ENCODE measurements around the gene DENND4A.

DENND4A gene

DNA sequence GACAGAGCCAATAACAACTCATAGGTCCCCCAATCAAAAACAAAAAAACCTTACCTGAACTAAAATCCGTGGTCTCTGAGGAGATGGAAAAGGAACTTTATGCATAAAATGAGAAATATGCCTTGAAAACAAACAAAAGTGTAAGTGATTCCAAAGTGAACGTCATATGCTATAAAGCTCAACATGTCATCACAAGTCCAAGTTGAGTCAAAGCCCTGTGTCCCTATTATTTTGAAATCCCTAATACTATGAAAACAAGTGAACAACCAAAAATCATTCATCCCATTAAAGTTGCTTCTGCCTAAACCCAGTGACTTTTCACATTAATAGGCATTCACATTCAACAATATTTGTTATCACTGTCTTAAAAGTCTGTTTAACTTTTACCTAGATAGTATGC, 59.4 kb downstream of the DENND4A start (continued):
- TF ChIP-seq ZEB2 (tag by site-specific recombination; IDR thresholded peaks at IDR 0.05): peak; percentile 80
- TF ChIP-seq, protein P1, sequence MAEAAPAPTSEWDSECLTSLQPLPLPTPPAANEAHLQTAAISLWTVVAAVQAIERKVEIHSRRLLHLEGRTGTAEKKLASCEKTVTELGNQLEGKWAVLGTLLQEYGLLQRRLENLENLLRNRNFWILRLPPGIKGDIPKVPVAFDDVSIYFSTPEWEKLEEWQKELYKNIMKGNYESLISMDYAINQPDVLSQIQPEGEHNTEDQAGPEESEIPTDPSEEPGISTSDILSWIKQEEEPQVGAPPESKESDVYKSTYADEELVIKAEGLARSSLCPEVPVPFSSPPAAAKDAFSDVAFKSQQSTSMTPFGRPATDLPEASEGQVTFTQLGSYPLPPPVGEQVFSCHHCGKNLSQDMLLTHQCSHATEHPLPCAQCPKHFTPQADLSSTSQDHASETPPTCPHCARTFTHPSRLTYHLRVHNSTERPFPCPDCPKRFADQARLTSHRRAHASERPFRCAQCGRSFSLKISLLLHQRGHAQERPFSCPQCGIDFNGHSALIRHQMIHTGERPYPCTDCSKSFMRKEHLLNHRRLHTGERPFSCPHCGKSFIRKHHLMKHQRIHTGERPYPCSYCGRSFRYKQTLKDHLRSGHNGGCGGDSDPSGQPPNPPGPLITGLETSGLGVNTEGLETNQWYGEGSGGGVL (tag by site-specific recombination; IDR thresholded peaks at IDR 0.05): 0 out of 2 replicates have a peak, but pooled peaks have one; percentile 10
- TF ChIP-seq ZNF707 (tag by site-specific recombination; IDR thresholded peaks at IDR 0.05): no peak
- TF ChIP-seq, protein P2, sequence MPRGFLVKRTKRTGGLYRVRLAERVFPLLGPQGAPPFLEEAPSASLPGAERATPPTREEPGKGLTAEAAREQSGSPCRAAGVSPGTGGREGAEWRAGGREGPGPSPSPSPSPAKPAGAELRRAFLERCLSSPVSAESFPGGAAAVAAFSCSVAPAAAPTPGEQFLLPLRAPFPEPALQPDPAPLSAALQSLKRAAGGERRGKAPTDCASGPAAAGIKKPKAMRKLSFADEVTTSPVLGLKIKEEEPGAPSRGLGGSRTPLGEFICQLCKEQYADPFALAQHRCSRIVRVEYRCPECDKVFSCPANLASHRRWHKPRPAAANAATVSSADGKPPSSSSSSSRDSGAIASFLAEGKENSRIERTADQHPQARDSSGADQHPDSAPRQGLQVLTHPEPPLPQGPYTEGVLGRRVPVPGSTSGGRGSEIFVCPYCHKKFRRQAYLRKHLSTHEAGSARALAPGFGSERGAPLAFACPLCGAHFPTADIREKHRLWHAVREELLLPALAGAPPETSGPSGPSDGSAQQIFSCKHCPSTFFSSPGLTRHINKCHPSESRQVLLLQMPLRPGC (tag by site-specific recombination; IDR thresholded peaks at IDR 0.05): no peak
- TF ChIP-seq ZNF214 (tag by site-specific recombination; IDR thresholded peaks at IDR 0.05; ENCODE audit: borderline replicate concordance): no peak
- TF ChIP-seq ZNF416 (tag by site-specific recombination; IDR thresholded peaks at IDR 0.05): no peak
- no peak for TF ChIP-seq YY2 (tag by site-specific recombination; IDR thresholded peaks at IDR 0.05)
- TF ChIP-seq, protein P3, sequence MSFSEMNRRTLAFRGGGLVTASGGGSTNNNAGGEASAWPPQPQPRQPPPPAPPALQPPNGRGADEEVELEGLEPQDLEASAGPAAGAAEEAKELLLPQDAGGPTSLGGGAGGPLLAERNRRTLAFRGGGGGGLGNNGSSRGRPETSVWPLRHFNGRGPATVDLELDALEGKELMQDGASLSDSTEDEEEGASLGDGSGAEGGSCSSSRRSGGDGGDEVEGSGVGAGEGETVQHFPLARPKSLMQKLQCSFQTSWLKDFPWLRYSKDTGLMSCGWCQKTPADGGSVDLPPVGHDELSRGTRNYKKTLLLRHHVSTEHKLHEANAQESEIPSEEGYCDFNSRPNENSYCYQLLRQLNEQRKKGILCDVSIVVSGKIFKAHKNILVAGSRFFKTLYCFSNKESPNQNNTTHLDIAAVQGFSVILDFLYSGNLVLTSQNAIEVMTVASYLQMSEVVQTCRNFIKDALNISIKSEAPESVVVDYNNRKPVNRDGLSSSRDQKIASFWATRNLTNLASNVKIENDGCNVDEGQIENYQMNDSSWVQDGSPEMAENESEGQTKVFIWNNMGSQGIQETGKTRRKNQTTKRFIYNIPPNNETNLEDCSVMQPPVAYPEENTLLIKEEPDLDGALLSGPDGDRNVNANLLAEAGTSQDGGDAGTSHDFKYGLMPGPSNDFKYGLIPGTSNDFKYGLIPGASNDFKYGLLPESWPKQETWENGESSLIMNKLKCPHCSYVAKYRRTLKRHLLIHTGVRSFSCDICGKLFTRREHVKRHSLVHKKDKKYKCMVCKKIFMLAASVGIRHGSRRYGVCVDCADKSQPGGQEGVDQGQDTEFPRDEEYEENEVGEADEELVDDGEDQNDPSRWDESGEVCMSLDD (tag by site-specific recombination; IDR thresholded peaks at IDR 0.05): no peak
- TF ChIP-seq ZNF514 (tag by site-specific recombination; IDR thresholded peaks at IDR 0.05): no peak
- no peak for TF ChIP-seq ZNF341 (tag by site-specific recombination; IDR thresholded peaks at IDR 0.05; ENCODE audit: low read depth)
- TF ChIP-seq ZNF394 (tag by site-specific recombination; IDR thresholded peaks at IDR 0.05; ENCODE audit: borderline replicate concordance): no peak; the same call in 1 of the 2 replicates
- TF ChIP-seq ZNF621 (tag by site-specific recombination; IDR thresholded peaks at IDR 0.05): no peak
- peak; percentile 70 for TF ChIP-seq ZNF366 (tag by site-specific recombination; conservative IDR thresholded peaks at IDR 0.05)

DNA sequence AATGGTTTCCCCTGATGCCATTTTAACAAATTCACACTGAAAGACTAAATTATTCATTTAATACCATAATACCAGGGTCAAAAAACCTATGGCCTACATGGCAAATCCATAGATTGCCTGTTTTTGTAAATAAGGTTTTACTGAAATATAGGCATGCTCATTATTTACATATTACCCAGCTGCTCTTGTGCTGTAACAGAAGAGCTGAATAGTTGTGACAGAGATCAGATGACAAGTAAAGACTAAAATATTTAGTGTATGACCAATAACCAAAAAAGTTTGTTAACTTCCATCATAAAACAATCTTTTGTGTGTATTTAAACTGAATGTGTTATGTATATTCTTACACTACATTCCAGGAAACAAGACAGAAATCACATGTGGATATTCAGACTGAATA, 60.2 kb downstream of the DENND4A start:
- Histone ChIP-seq H3K27ac (ENCODE audit: extremely low read depth, low read depth, low read length) (no peak overlapping the region), H3K9me3 (ENCODE audit: control insufficient read depth, insufficient read depth, low read depth, low read length) (no peaks in the 10 kb centered on the region), H3K4me1 (ENCODE audit: control insufficient read depth, insufficient read depth, low read length) (peaks cover 15% of the 10 kb centered on the region), H3K4me3 (ENCODE audit: low read depth, low read length) (no peak overlapping the region), H3K36me3 (ENCODE audit: control insufficient read depth in 2 of 2, insufficient read depth in 1 of 2, low read length in 2 of 2) (peaks cover 5 to 15% of the 10 kb centered on the region in 2 experiments)
- CTCF ChIA-PET: interaction anchor here (0.6 to 1.0 kb wide), 2 partner anchors 92 to 122 kb away, joined by 4 read pairs; no protein-coding TSS in a partner anchor
- TF ChIP-seq KLF8 (tag by site-specific recombination; IDR thresholded peaks at IDR 0.05): no peak
- TF ChIP-seq, protein P4, sequence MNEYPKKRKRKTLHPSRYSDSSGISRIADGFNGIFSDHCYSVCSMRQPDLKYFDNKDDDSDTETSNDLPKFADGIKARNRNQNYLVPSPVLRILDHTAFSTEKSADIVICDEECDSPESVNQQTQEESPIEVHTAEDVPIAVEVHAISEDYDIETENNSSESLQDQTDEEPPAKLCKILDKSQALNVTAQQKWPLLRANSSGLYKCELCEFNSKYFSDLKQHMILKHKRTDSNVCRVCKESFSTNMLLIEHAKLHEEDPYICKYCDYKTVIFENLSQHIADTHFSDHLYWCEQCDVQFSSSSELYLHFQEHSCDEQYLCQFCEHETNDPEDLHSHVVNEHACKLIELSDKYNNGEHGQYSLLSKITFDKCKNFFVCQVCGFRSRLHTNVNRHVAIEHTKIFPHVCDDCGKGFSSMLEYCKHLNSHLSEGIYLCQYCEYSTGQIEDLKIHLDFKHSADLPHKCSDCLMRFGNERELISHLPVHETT (tag by site-specific recombination; IDR thresholded peaks at IDR 0.05): no peak
- no peak for TF ChIP-seq FEZF1 (tag by site-specific recombination; IDR thresholded peaks at IDR 0.05)
- no peak for TF ChIP-seq ZNF544 (tag by site-specific recombination; IDR thresholded peaks at IDR 0.05)
- TF ChIP-seq ZNF501 (tag by site-specific recombination; IDR thresholded peaks at IDR 0.05): no peak
- POLR2A ChIA-PET: no interaction called here

Measured in HEK293 (cell line).